GM18526 (cell line): Measurements from ENCODE around the gene SDK1.

Source experiments
- POLR2A ChIP-seq: IDR thresholded peaks from 3 replicates; pipeline ENCODE4 v1.6.1; 2011; ENCODE audit not compliant: insufficient read length; ENCODE audit errors: extremely low read depth

The SDK1 gene

DNA sequence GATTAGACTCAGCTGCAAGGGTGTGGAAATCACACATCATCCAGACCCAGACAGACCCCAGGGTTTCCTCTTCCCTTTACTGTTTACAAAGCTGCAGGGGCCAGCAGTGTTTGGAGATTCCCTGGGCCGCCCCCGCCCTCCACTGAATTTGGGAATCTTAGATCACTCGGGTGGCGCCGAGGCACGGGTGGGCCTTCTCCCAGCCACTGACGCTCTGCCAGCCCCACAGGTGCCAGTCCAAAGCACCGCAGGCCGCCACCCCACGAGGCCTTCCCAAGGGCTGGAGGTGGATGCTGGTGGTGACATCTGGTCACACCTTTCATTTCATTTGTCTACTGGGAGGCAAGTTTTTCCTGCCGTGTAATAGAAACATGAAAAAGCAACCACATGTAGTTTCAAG, 941.7 kb downstream of the SDK1 start:
- no peak for TF ChIP-seq POLR2A

- no peak for TF ChIP-seq POLR2A
These were observed 943.0 kb downstream of the SDK1 start for GRCh38 chr7:4244041-4244440.

GRCh38 chr7:4244635-4245034, 943.6 kb downstream of the SDK1 start:
- TF ChIP-seq POLR2A: no peak

DNA sequence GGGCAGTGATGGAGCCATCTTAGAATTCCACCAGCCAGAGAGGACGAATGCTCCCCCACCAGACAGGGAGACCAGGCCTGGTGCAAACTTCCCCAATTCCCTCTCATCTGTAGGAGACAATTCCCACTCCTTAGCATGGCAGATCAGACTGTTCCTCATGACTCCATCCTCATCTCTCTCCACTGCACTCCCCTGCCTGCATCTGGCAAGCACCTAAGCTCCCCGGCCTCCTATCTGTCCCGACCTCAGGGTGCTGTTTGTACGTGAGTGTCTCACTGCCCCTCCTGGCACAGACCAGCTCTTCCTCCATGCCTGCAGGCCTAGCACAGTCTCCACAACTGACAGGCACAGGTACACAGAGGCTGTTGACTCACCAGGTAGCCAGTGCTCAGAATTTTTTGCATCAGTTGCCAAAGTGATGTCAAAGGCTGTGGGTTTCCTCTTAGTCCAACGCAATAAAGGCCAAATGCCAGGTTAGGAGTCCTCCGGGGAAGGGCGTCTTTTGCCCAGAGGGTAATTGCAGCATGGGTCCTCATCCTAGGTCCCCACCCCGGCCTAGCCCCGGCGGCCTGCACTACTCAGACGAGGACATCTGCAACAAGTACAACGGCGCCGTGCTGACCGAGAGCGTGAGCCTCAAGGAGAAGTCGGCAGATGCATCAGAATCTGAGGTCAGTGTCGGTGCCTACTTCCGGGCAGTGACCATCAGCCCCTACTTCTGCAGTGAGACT, 944.2 kb downstream of the SDK1 start:
- no peak for TF ChIP-seq POLR2A

DNA sequence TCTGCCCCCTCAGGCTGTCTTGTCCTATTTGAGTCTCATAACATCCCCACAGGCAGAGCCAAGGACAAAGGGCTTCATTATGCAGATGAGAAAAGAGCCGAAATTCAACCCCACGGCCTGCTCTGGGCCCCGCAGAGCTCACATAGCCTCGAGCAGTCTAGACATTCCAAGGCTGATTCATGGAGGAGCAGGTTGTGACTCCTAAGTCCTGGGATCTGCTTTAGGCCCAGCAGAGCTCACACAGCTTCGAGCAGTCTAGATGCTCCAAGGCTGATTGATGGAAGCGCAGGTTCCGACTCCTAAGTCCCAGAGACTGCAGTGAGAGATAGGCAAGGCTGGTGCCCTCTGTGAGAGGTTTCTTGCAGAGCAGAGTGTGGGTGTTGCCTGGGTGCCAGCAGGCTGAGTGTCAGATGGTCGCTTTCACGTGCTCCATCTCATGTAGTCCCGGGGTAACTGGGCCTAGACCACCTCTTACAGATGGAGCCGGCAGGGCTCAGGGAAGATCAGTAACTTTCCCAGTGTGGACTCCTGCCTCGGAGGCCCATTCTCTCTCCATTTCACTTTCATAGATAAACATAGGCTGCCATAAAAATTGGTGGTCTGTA, 944.9 kb downstream of the SDK1 start:
- no peak for TF ChIP-seq POLR2A

DNA sequence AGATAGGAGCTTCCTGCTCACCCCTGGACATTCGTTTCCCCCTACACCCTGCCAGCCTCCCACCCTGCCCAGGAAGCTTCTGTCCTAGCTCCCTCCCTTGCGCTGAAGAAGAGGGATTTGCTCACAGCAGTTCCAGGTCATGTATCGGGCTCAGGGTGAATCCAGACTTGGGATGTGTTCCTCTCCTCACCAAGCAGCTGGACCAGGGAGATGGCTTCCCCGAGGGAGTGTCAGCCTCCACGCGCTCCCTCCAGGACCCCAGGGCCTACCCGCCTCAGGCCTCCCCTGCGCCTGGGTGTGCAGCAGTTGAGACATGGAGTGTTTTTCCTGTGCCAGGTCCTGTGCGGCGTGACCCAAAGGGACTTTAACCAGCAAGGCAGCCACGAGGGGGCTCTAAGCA, 945.5 kb downstream of the SDK1 start:
- no peak for TF ChIP-seq POLR2A

- TF ChIP-seq POLR2A: no peak
These were observed 946.2 kb downstream of the SDK1 start for GRCh38 chr7:4247106-4247876.

GRCh38 chr7:4248295-4248694, 947.2 kb downstream of the SDK1 start:
- TF ChIP-seq POLR2A: no peak

DNA sequence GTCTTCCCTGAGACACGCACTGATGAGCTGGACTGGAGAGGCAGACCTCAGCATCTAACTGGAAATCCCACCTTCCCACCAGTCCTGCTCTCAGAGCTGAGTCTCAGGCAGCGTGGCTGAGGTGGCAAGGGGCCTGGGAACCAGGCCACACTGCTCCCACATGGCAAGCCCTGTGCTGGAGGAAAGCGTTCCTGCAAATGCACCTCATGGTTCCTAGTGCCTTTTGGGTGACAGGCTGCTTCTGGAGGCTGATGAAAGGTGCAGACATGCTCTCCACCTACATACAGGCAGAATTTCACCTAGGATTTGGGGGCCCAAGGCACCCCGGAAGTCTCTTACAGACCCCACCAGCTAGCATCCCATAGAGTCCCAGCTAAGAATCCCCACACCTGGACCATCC, 948.2 kb downstream of the SDK1 start:
- no peak for TF ChIP-seq POLR2A

- no peak for TF ChIP-seq POLR2A
These were observed 954.3 kb downstream of the SDK1 start for GRCh38 chr7:4255336-4255735.

DNA sequence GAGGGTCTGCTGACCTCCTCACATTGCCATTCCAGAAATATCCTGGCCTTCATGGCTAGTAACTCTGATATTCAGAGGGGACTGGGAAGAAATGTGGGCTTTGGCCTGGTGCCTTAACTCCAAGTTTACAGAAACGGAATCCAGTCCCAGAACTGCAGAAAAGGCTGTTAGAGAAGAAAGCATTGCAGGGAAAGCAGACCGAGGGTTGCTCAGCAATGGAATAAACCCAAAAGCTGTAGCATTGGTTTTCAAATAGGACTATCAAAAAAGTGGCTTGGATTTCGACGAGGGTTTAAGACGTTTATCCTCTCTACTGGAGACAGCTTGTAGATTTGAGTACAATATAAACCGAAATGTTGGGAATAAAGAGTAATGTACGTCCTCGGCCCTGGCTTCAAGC, 955.2 kb downstream of the SDK1 start:
- TF ChIP-seq POLR2A: no peak

DNA sequence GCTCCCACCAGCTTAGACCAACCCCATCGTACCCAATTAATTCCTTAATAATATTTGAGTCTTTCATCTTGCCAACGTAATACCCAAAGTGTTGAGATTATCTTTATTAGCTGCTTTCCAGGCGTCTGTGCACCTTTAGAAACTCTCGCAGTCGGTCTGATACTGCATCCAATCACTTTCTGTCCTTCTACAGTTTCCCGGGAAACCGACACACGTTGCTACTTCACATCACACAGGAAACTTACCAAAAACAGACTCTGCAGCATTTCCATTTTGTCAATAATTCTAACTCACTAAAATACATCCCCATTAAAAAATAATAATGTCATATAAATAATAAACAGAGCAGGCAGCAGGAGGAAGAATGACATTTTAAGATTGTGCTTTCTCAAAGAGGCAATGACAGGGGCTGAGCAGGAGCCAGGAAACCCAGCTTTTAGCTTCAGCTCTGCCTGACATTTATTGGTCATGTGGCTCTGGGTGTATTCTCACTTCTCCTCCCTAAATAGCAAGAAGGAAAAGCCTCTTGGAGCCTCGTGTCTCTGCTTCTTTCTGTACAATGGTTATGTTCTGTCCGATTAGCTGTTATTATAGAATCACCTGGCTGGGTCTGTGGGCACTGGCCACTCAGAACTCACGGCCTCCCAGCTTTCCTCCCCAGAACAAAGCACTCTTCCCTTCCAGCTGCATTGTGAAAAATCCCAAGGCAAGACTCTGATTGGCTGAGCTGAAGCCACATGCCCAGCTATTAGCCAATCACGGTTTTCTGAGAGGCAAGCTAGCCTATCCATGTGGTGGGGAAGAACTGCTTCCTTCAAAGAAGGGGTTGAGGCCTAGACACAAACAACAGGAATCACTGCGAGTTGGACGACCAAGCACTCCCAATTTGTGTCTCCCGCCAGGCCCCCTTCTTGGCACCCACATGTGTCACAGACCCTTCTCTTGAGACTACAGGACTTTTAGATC, 956.4 kb downstream of the SDK1 start:
- TF ChIP-seq POLR2A: no peak

DNA sequence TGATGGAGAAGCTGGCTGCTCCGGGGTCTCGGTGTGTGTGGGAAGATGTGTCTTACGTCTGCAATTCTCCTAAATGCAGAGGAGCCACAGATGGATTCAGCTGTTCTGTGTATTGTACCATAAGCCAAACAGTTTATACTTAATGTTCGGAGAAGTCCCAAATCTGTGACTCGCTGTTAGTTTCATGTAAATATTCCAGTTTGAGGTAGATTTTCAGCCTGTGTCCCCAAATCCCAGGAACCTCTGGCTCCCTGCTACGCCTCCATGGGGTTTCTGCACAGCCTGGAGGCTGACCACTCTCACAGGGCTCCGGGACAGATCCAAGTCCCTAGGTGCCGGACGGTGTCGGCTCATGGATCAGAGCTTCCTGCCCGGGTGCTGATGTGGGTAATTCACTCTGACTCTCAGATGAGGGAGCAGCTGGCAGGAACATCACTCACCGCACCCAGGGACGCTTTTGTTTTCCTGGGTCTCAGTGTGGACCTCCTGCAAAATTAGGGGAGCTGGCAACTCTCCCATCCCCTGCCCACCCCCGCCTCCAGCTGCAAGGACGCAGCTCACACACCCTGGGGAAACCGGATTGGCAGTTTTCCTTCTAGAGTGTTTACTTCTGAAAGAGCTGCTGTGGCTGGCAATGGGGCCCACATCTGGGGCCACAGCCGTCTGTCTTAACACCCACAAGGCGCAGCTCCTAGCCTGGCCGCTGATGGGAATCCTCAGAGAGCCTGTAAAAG, 960.0 kb downstream of the SDK1 start:
- TF ChIP-seq POLR2A: no peak

DNA sequence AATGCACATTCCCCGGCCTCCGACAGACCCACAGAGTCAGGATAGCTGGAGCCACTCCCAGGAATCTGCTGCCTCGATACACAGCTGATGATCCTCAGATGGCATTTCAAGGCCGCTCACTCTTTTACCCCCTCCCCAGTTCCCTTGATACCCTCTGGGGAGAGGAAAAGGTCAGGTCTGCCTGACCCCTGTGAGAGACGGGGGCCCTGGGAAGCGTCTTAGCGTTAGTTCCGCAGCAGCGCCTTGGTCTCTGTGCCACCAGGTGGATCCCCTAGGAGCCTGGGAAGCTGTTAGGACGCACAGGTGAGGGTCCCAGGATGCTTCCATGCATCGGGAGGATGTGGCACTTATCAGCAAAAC, 960.5 kb downstream of the SDK1 start:
- TF ChIP-seq POLR2A: no peak

DNA sequence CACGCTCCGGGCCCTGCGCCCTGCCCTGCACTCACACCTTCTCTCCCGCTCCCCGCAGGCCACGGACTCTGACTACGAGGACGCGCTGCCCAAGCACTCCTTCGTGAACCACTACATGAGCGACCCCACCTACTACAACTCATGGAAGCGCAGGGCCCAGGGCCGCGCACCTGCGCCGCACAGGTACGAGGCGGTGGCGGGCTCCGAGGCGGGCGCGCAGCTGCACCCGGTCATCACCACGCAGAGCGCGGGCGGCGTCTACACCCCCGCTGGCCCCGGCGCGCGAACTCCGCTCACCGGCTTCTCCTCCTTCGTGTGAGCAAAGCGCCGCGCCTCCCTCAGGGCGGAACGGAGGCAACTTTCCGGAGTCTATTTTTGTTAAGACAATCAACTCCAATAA, 964.0 kb downstream of the SDK1 start:
- TF ChIP-seq POLR2A: no peak

GRCh38 chr7:4265676-4266075, 964.6 kb downstream of the SDK1 start:
- TF ChIP-seq POLR2A: no peak
